LNCaP clone FGC (cell line): ENCODE data around the gene ST3GAL3.

Source experiments
- DNase-seq: peaks from one replicate; pipeline ENCODE4 v3.0.0-alpha.2; 2011; ENCODE audit warnings: low read depth
- H3K4me3 ChIP-seq: 2 replicates; pipeline ENCODE4 v1.5.1; 2011; ENCODE audit warnings: mild to moderate bottlenecking, low read depth, low read length, control low read depth
- CTCF ChIP-seq: IDR thresholded peaks from 2 replicates; pipeline ENCODE4 v1.5.1; 2012; ENCODE audit warnings: mild to moderate bottlenecking; ENCODE audit not compliant: control insufficient read depth, insufficient read depth; ENCODE audit errors: extremely low read depth

ST3GAL3 gene

GRCh38 chr1:43879414-43879813 is 172.1 kb downstream of the ST3GAL3 start:
- no peak for TF ChIP-seq CTCF
- H3K4me3 ChIP-seq: no peak overlapping the region
- DNase-seq: no peak

GRCh38 chr1:43879996-43880395 is 172.7 kb downstream of the ST3GAL3 start:
- no peak overlapping the region for H3K4me3 ChIP-seq
- TF ChIP-seq CTCF: no peak
- no peak for DNase-seq

GRCh38 chr1:43880604-43881003 is 173.3 kb downstream of the ST3GAL3 start:
- TF ChIP-seq CTCF: no peak
- H3K4me3 ChIP-seq: no peak overlapping the region
- DNase-seq: no peak

GRCh38 chr1:43881415-43881814 is 174.1 kb downstream of the ST3GAL3 start:
- DNase-seq: no peak
- H3K4me3 ChIP-seq: no peak overlapping the region
- no peak for TF ChIP-seq CTCF

GRCh38 chr1:43882763-43883162 is 175.4 kb downstream of the ST3GAL3 start:
- TF ChIP-seq CTCF: no peak
- H3K4me3 ChIP-seq: no peak overlapping the region
- no peak for DNase-seq

GRCh38 chr1:43883321-43883720 is 176.0 kb downstream of the ST3GAL3 start:
- no peak for DNase-seq
- H3K4me3 ChIP-seq: no peak overlapping the region

GRCh38 chr1:43885279-43885801 is 178.0 kb downstream of the ST3GAL3 start:
- no peak for TF ChIP-seq CTCF
- no peak overlapping the region for H3K4me3 ChIP-seq
- DNase-seq: no peak

More at GRCh38 chr1:43883321-43883720, 176.0 kb downstream of the ST3GAL3 start:
- TF ChIP-seq CTCF: no peak
